GM12878 (cell line): Measurements from ENCODE around the gene ICE1.

ENCODE experiments used
- CTCF ChIP-seq, 3 experiments: IDR thresholded peaks in 2 of 3; conservative IDR thresholded peaks in 1 of 3; 2 replicates each; pipeline ENCODE4 v1.5.1; 2011; ENCODE audit warnings: low read depth in 3 of 3, low read length in 3 of 3, mild to moderate bottlenecking in 3 of 3, control low read depth in 2 of 3, moderate library complexity in 2 of 3, inconsistent platforms in 1 of 3, mixed read lengths in 1 of 3; ENCODE audit not compliant: control insufficient read depth in 2 of 3, insufficient read depth in 1 of 3; ENCODE audit errors: extremely low read depth in 1 of 3
- GABPA ChIP-seq: IDR thresholded peaks from 2 replicates; pipeline ENCODE4 v1.6.1; 2014; ENCODE audit warnings: antibody characterized with exemption, low read depth, mild to moderate bottlenecking, inconsistent platforms
- JUNB ChIP-seq: IDR thresholded peaks from 2 replicates; pipeline ENCODE4 v1.6.1; 2016; ENCODE audit warnings: antibody characterized with exemption, mild to moderate bottlenecking
- MXI1 ChIP-seq: fragments of 150-350 bp; IDR thresholded peaks from 2 replicates; pipeline ENCODE4 v1.6.1; 2011; ENCODE audit warnings: low read depth, mild to moderate bottlenecking, inconsistent platforms, low read length, improper control_type of control experiment
- MYC ChIP-seq: IDR thresholded peaks from 2 replicates; pipeline ENCODE4 v1.6.1; 2011; ENCODE audit warnings: mild to moderate bottlenecking, low read length, moderate library complexity, inconsistent platforms; ENCODE audit not compliant: insufficient read depth, insufficient replicate concordance, insufficient read length, severe bottlenecking
- NR2F1 ChIP-seq: fragments of 450-650 bp; conservative IDR thresholded peaks from 2 replicates; pipeline ENCODE4 v1.6.1; 2017; ENCODE audit warnings: mild to moderate bottlenecking
- POLR2AphosphoS2 ChIP-seq: IDR thresholded peaks from 2 replicates; pipeline ENCODE4 v1.6.1; 2011; ENCODE audit warnings: low read depth, mild to moderate bottlenecking, low read length, improper control_type of control experiment, moderate library complexity
- ZBTB33 ChIP-seq: fragments of 450-650 bp; IDR thresholded peaks from 2 replicates; pipeline ENCODE4 v1.6.1; 2017; ENCODE audit warnings: mild to moderate bottlenecking
- ZNF592 ChIP-seq: fragments of 450-650 bp; IDR thresholded peaks from 2 replicates; pipeline ENCODE4 v1.6.1; 2017; ENCODE audit warnings: mild to moderate bottlenecking, moderate library complexity

GRCh38 chr5:5460311-5460710, 37.8 kb downstream of the ICE1 start:
- no peak for TF ChIP-seq CTCF (IDR thresholded peaks at IDR 0.05 in 2 of 3, conservative IDR thresholded peaks at IDR 0.05 in 1 of 3; ENCODE audit: control insufficient read depth in 2 of 3, extremely low read depth in 1 of 3, insufficient read depth in 1 of 3, low read depth in 3 of 3, low read length in 3 of 3)
- TF ChIP-seq POLR2AphosphoS2, result no peak
- no peak for TF ChIP-seq ZNF592
- TF ChIP-seq NR2F1, result no peak
- no peak for TF ChIP-seq GABPA
- TF ChIP-seq ZBTB33, result no peak
- TF ChIP-seq MYC, result no peak
- no peak for TF ChIP-seq MXI1
- no peak for TF ChIP-seq JUNB
